Stimulated activated CD8-positive, alpha-beta memory T cell treated with anti-CD3 and anti-CD28 coated beads, Interleukin-4, amount 100 ng/mL, for 24 hours (primary cell): ENCODE data around the gene NR2F1.
"Not testable (repeated sequence)": the region's sequence is repeated elsewhere in the genome, so short reads cannot be mapped to it uniquely, and the experiment has no call there.

Experiments used
- DNase-seq: peaks from one replicate; pipeline ENCODE4 v3.0.0-alpha.2; 2020; ENCODE audit warnings: low read depth

The NR2F1 gene

DNA sequence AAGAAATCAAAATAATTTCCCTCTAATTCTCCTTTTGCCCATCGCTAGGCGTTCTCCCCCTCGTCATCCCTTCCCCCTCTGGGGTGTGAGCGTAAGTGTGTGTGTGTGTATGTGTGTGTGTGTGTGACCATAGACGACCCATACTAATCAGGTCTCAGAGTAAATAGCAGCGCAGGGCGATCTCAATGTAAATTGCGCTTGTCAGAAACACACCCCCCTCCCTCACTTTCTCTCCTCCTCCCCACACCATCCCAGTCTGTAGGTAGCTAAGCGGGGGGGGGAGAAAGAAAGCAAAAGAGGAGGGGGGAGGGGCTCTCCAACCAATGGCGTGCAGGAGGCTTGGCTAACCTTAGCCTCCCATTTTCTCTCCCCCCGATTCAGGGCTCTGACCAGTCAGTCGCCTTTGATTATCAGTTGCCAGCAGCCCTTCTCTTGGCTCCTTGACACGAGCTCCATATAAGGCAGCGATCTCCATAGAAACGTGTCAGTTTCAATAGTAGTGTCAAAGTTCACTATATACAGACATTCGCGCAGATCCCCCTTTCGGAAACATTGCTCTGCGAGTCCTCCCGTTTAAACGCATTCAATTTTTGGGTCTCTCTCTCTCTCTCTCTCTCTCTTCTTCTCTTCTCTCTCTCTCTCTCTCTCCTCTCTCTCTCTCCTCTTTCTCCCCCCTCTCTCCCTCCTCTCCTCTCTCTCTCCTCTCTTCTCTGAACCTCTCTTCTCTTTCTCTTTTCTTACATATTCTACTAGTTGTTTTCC is at the start of gene NR2F1:
Gene NR2F1, plus strand, starts transcription at position 546 of the 762 bp plus-strand sequence. CDS start 1,802 bp downstream, outside the sequence.
- DNase-seq = no peak

DNA sequence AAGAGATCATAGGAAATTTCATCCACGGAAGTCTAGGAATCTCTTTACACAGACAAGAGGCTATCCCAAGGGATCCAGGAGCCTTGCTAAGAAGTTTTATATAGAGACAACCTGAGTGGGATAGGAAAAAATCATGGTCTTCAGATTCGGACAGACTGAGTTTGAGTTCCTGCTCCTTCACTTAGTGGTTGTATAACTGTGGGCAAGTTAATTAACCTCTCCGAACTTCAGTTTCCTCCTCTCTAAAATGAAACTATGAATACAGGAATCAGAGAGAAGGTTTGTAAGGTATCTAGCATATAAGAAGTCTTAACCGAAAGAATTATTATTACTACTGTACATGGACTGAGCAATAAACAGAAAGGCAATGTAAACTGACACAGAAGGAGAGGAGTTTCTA is 37.1 kb upstream of the NR2F1 start:
- DNase-seq = no peak

DNA sequence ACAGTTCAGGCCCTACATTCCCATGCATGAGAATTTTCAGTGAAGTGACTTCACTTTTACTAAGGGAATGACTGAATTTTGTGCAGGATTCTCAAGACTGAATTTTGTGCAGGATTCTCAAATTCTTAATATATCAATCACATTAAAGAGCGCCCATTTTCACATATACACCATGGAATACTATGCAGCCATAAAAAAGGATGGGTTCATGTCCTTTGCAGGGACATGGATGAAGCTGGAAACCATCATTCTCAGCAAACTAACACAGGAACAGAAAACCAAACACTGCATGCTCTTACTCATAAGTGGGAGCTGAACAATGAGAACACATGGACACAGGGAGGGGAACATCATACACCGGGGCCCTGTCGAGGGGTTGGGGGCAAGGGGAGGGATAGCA is 33.4 kb upstream of the NR2F1 start:
- not testable (repeated sequence) for DNase-seq

DNA sequence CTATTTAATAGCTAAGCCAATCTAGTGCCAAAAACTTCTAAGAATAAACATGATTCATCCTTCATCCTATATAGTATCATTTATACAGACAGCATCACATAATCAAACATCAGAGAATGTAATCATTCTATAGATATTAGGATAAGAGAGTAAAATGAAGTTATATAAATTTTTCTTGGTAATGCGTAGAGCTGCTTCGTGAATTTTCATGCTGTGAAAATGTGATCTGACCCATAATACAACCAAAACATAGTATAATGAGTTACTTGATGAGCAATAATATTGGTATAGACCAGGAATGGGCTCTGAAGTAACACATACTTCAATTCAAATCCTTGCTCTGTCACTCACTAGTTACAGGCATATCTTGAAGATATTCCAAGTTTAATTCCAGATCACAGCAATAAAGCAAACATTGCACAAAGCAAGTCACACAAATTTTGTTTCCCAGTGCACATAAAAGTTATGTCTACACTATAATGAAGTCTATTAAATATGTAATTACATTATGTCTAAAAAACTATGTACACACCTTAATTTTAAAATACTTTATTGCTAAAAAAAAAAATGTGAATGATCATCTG is 25.9 kb upstream of the NR2F1 start:
- DNase-seq = no peak

DNA sequence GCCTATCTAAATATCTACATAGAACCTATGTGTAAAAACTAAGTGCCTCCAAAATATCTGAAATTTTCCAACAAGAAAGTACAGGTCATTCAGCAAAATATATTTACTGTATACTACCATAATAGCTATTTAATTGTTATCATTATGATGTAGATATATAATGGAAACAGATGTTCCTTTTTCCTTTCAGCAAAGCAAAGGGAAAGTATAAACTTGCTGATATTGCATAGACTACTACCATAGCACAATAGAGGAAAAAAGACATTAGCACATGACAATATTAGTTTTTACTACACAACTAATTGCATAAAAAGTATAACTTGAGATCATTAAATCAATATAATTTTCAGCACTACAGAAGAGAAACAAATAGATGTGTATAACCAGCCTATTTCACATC is 16.9 kb upstream of the NR2F1 start:
- no peak for DNase-seq

DNA sequence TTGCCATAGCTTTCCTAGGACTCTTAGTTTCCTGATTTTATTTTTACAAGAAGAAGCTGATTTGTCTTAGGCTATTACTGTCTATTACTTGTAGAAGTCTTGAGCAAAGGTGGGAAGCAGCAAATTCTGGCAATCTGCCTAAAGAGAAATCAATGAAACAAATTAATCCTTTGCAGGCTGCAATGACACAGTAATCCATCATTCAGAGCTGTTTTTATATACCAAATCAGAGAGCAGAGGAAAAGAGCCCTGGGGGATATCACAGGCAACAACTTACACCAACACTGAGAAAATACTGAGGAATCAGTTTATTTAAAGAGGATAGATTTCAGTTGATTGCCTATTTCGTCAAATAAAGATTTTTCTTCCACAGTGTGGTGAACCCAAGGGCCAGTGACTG is 15.6 kb upstream of the NR2F1 start:
- no peak for DNase-seq

DNA sequence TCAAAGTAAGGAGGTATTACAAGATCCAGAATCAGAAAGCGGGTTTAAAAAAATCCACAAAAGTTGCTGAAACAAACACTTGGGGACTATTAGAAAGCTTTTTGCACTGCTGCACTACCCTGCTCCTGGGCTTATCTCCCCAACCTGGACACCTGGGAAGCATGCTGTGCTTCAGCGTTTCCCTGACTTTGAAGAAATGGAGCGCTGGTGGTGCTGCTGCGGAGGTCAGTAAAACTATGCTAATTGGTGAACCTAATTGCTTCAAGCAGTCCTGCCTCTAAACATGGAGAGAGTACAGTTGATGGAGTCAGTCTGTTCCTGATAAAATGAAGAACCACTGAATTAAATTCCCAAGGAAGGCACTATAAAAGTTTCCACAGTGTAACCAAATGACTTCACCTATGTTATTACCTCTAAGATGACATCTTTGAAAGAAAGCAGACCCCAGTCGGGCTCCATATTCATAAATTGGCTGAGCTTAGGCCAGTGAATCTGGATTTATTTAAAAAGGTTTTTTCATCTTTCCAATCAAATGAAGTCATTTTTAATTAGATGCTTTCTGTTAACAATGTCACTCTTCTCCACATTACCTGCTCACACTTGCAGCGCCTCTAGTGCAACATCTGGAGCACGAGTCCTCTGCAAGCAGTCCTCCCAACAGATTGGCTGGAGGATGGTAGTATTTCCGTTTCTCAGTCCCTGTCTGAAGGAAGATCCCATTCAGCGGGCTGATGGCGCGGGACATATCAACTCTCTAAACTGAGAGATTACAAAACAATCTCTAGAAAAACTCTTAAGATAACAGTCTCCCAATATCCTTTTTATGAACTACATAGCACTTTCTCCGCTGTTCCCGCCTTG is 13.5 kb upstream of the NR2F1 start:
- DNase-seq = no peak

DNA sequence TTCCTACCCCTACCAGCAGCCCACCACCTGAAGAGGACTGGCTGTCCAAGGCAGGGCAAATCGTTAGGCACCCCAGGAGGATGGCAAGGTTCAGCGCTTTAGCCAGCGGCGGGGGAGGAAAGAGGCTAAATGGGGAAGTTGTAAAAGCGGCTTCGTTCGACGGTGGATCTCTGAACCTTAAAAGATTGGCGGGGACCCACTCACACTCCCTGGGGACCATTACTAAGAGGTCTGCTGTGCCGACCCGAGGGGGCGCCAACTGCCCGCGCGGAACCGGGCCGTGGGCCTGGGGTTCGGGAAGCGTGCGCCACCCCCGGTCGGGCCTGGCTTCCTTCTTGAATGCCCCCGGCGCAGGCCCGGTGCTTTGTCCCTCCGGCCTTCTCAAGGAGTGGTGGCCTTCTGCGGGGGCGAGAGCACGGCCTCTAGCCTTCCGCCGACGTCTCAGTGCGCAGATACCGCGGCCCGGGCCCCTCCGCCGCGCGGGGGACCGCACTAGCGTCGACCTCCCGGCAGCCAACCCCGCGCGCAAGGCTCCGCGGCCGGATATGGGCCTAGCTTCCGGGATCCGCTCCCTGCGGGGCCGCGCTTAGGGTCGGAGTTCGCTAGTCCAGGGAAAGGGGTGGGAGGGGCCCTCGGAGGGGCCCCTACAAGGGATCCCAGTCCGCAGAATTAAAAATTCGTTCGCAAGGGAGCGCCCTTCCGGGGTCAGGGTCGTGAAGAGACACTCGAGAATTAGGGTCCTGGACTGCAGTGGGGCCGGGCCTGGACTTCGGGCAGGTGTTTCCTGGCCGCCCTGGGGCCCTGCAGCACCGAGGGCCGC is 12.5 kb upstream of the NR2F1 start:
- DNase-seq = no peak

DNA sequence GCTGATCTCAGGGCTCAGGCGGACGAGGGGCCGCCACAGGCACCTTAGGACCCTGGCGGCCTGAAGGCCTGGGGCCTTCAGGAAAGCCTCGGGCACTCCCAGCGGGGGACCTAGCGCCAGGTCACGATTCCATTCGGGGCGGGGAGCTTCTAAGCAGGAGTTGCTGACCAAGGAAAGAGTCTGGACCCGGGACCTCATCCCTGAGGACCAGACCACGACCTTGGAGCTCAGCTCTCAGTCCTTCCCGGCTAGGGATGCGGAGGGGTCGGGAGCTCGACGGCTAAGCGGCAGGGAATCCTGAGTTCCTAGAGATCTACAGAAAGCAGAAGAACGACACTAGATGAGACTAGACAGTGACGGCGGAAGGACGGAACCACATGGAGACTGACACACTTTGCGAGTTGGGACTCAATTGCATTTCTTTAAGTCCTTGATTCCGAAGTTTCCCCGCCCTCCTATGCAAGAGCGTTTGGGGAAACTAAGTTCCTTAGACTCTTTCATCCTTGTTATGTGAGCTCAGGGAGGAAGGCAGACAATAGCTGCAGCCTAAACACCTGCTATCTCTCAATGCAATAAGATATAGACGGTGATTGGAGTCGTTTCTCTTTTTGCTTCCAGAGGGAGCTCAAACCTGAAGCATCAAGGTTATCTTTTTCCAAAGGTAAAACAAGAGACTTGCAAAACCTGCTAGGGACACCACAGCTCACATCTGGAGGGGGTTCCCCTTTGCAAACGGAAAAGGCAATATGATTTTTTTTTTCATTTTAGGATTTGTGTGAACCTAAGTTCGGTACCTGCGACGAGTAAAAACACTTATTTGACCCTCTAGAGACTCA is 11.7 kb upstream of the NR2F1 start:
- no peak for DNase-seq

DNA sequence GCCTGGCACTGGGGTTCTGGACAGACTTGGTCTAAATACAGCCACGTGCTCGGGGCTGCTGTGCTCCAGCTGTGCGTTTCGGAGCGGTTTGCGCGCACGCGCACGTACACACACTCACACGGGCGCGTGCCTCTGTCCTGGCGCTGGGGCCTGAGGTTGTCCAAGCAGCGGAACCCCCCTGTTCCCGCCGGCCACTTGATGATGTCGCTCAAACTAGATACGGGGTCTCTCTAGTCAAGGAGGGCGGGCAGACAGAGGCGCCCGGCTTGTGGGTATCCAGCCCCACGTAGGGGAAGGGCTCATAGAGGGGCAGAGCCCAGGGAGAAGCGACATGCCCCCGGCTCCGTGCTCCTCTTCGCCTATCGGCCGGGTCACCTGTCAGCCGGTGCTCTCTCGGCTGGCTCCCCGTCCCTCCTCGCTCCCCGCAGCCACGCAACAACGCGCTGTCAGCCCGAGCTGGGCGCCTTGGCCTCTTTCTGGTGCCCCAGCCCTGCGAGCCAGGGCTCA is 10.9 kb upstream of the NR2F1 start:
- no peak for DNase-seq

DNA sequence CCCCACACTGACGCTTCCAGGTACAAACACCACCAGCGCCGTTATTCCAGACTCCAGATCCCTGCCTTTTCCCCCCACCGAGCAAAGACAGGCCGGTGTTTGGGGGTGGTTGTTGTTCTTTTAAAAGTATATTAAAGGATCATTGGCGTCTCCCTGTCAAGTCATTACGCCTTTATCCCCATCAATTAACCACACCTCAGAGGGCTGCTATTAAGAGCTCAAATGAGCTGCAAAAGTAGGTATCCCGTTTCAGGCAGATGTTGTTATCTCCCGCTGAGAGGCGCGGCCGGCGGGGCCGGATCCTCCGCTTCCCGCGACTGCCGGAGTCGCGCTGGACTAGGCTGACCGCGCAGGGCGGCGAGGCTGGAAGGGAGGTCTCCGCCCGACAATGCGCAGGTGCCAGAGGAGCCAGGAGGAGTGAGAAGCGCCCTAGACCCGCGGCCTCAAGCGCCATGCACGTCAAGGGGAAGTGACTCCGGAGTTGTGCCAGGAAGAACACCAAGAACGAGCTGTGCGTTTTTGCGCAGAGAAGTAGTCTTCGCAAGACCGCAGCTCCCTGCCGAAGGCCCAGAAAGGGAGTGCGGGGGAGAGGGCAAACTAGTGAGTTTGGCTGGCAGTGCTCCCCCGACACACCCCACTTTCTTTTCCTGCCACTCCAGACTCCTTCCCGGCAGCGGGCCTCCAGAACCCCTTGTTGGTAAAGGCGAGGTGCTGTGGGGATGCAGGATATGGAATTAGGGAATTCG is 10.2 kb upstream of the NR2F1 start:
- no peak for DNase-seq

DNA sequence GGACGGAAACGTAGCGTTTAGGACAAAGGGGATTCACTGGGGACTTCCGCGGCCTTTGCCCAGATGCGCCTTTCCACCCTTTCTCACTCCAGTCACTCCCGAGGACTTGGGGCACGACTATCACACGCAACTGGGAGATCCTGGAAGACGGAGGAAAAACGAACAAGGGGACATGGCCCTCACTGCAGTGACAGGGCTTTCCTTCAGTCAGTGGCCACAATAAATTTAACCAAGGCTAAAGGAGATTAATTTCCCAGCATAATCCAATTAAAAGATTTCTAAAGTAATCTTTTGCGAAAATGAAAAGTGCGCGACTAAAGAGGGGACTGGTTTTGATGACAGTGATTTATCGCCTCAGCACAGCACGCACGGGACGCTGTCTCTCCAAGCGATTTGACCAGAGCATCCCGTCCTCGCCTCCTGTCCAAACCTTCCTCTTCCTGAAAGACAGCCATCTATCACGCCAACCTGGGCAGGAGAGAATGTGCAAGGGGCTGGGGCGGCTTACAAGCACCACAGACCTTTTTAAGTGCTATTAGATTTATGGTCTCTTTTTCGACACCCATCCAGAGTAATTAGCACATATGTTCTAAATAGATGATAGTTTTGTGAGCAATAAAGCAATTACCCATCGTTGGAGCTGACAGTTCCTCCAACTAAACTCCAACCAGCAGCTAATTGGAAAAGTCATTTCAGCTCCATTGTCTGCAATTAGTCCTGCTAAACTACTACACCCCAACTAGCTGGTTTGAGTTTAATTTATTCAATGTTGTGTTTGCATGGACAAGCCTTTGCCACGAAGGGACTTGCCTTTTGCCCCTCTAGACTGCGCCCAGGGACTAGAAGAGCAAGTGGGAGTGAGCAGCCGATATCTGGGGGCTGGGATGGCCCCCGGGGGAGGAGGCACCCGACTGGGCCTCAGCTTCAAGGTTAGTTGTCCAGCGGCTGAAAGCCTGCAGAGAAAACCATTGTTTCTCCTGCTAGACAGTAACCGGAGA is 9.4 kb upstream of the NR2F1 start:
- DNase-seq = no peak

DNA sequence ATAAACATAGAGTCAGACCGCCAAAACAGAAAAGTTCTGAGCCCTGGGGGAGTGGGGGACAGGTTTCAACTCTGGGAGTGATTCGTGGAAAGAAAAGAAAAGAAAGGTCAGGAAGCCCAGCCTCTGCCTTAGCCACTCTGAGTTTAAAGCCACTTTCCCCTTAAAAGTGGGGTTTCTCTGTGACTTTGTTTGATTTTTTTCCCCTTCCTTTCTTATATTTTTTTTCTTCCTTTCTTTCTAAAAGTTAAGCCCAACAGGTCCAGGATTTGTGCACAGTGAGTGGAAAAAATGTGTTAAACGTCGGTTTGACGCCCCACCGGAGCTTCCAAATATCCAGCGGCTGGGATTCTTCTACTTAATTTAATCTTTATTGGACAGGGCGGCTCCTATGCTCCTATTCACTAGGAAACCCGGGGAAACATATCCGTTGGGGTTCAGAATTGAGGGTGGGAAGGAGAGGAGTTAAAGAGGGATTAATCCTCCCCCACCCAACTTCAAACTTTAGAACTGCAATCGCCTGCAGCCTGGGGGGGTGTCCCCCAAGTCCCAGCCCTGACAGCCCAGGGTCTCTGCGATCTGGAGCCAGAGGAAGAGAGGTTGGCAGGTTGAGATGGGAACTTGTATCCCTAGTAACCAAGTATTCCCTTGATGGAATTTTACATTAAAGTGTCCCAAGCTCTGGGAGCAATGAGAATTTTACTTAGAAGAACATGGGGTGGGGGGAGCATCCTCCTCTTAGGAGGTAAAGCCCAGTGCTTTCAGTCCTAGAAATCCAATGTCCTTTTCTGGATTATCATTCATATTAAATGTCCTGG is 8.3 kb upstream of the NR2F1 start:
- no peak for DNase-seq

DNA sequence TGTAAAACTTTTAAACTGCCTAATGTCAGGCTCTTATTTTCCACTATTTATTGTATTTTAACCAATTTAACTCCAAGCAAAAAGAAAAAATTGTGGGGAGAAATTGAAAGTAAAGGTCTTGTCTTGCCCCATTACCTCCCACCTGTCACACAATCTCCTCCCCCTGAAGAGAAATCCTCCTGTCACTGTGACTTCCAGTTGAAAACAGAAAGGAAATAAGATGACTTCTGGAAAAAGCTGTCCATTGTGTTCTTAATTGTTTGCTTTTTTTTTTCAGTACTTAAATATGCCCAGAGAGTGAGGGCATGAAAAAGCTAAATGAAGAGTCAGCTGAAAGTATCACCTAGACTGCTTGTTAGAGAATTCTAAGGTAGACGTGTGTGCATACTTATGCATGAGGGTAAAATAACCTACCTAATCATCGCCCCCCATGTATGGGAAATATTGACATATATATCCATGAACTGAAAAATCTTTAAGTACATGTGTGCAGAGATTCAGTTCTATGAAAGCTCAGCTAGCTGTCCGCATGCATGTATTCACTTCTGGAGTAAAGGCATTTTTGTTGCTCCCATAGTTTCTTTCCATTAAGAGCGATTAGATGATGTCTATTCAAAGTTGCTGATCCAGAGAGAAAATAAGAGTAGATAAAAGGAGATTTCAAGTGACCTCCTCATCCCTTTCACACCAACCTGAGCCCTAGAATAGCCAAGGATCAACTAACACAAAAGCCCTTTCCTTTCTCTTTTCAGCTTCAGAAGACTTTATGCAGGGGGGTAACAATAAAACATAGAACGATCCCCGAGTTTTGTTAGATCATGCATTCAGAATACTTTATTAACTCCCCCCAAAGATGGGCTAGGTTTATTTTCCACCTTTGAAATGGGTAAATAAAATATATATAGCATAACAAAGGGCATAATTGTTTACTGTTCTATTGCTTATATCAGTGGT is 7.3 kb upstream of the NR2F1 start:
- DNase-seq = no peak

DNA sequence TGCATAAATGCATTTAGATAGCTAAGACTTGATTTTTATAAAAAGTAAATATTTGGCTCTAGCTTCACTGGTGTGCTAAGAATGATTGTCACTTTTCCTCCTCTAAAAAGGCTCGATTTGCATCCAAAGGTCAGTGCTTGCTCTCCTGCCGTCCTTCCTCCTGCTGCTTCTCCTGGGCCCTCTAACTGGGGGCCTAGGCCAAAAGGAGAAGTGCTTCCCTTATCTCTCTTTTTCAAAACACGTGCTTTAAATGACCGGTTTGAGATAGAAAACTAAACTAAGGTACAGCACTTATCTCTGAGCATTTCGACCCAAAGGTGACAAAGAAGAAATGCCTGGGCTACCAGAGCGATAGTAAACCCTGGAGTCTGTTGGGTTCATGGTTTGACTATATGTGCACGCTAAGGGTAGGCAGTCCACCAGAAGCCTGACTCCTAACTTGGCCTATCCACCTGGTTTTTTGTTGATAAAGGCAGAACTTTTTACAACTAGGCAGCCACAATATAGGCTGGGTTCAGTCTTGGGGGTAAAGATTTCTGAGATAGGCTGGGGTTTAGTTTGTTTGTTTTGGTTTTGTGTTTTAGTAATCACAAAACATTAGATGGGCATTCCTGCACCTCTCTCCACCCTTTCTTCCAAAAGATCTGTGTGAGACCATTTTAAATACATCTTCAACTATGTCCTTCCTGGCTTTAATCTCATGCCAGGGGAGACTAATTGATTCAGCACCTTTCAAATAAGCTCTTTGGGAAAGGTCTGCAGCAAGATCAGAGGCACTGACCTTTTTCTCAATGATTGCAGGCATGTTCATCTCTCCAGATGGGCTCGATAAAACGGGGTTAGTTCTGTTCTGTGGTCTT is 5.8 kb upstream of the NR2F1 start:
- DNase-seq = no peak
